Measurements from ENCODE around the gene HDAC5. TPM values are rescaled to one million over a fixed set of nuclear protein-coding genes. Genes with fewer than 3 reads are reported as not detected.
"Not testable (repeated sequence)": the region's sequence is repeated elsewhere in the genome, so short reads cannot be mapped to it uniquely, and the experiment has no call there.

HDAC5 gene
- total RNA-seq, 4 donors from 2014 or later = 78.1 to 152 (median 112) TPM

- Histone ChIP-seq H3K4me3 (no peak overlapping the region), H3K27ac (no peak overlapping the region), H3K9me3 (no peaks in the 10 kb centered on the region), H3K27me3 (no peaks in the 10 kb centered on the region), H3K4me1 (peaks cover 0 to 11% (median 0%) of the 10 kb centered on the region in 3 donors), H3K36me3 (peaks cover 0 to 88% of the 10 kb centered on the region in 2 donors)
- 31 to 56% methylated on average over 2 to 3 of the region's 3 CpGs for WGBS, 2 donors (ENCODE audit: low coverage in 1 of 2)
- no peak for ATAC-seq
- TF ChIP-seq CTCF (IDR thresholded peaks at IDR 0.05) (no peak), POLR2AphosphoS5 (IDR thresholded peaks at IDR 0.05) (no peak), EP300 (IDR thresholded peaks at IDR 0.05) (no peak), POLR2A (IDR thresholded peaks at IDR 0.05) (no peak)
Measured at GRCh38 chr17:44053125-44053872, 70.1 kb downstream of the HDAC5 start.

DNA sequence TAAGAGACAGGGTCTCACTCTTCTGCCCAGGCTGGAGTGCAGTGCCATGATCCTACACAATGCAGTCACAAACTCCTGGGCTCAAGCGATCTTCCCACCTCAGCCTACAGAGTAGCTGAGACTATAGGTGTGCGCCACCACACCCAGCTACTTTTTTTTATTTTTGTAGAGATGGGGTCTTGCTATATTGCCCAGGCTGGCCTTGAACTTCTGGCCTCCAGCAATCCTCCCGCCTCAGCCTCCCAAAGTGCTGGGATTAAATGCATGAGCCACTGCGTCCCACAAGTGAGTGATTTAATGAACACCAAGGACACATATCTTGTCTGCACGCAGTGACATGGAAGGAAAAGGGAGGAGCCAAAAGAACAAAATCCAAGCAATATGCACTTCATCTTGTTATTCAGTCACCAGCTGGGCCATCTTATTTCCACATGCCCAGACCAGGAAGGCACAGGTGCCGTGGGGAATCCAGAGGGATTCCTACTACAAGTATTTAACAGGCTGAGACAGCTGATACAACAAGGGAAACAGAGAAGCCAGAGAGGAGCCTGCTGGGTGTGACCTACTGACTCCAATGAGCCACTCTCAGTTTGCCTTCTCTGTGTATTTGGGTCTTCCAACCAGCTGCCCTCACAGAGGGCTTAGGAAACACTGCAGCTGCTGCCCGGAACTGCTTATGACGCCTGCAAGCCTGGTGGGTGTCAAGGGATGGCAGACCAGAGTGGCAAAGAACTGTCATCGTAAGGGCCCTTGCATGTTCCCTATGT lies 74.0 kb downstream of the HDAC5 start:
- Histone ChIP-seq H3K4me1 (peaks cover 0 to 23% (median 3%) of the 10 kb centered on the region in 3 donors), H3K9me3 (no peaks in the 10 kb centered on the region), H3K4me3 (no peak overlapping the region), H3K27ac (no peak overlapping the region), H3K36me3 (peaks cover 0 to 74% of the 10 kb centered on the region in 2 donors), H3K27me3 (no peaks in the 10 kb centered on the region)
- TF ChIP-seq POLR2A (IDR thresholded peaks at IDR 0.05) (no peak), POLR2AphosphoS5 (IDR thresholded peaks at IDR 0.05) (no peak), EP300 (IDR thresholded peaks at IDR 0.05) (no peak), CTCF (IDR thresholded peaks at IDR 0.05) (no peak)
- 92 to 100% methylated on average over 3 to 6 of the region's 9 CpGs for WGBS, 2 donors (ENCODE audit: low coverage in 1 of 2)
- ATAC-seq = no peak

- 98 to 100% methylated on average over 5 to 7 of the region's 7 CpGs for WGBS, 2 donors (ENCODE audit: low coverage in 1 of 2)
- H3K9me3 ChIP-seq, H3K27ac ChIP-seq, H3K27me3 ChIP-seq, H3K4me3 ChIP-seq, ATAC-seq: not testable (repeated sequence)
- H3K36me3 ChIP-seq = peaks cover 0 to 51% of the 10 kb centered on the region in 2 donors
- H3K4me1 ChIP-seq = peaks cover 4 to 38% (median 14%) of the 10 kb centered on the region in 3 donors
Measured at GRCh38 chr17:44046893-44047292, 76.5 kb downstream of the HDAC5 start.

DNA sequence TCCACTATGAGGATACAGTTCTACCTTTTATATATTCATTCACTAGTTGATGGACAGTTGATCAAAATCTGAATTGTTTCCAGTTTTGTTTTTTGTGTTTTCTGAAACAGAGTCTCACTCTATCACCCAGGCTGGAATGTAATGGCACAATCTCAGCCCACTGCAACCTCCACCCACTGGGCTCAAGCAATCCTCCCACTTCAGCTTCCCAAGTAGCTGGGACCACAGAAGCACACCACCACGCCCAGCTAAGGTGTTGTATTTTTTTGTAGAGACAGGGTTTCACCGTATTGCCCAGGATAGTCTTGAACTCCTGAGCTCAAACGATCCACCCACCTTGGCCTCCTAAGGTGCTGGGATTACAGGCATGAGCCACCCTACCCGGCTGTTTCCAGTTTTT lies 78.0 kb downstream of the HDAC5 start:
- ATAC-seq = no peak
- Histone ChIP-seq H3K27ac (no peak overlapping the region), H3K4me1 (peaks cover 7 to 52% (median 20%) of the 10 kb centered on the region in 3 donors), H3K36me3 (peaks cover 0 to 37% of the 10 kb centered on the region in 2 donors), H3K9me3 (no peaks in the 10 kb centered on the region), H3K4me3 (no peak overlapping the region), H3K27me3 (no peaks in the 10 kb centered on the region)
- 87 to 92% methylated on average over 3 to 4 of the region's 4 CpGs for WGBS, 2 donors (ENCODE audit: low coverage in 1 of 2)
- no peak for TF ChIP-seq CTCF (IDR thresholded peaks at IDR 0.05)
- TF ChIP-seq POLR2A (IDR thresholded peaks at IDR 0.05) = no peak

- TF ChIP-seq POLR2A (IDR thresholded peaks at IDR 0.05) (no peak), EP300 (IDR thresholded peaks at IDR 0.05) (no peak), POLR2AphosphoS5 (IDR thresholded peaks at IDR 0.05) (no peak), CTCF (IDR thresholded peaks at IDR 0.05) (no peak)
- Histone ChIP-seq H3K4me1 (peaks cover 14 to 62% (median 30%) of the 10 kb centered on the region in 3 donors), H3K36me3 (peaks cover 0 to 29% of the 10 kb centered on the region in 2 donors), H3K4me3 (no peak overlapping the region), H3K27ac (peak overlapping the region in 3 of 4 donors; percentile 46 to 79 (median 58)), H3K27me3 (no peaks in the 10 kb centered on the region), H3K9me3 (no peaks in the 10 kb centered on the region)
- peak; percentile 52 for ATAC-seq
- WGBS, 2 donors (ENCODE audit: low coverage in 1 of 2) = 0 to 15% methylated on average over 1 of the region's 1 CpG
Measured at GRCh38 chr17:44044071-44044470, 79.4 kb downstream of the HDAC5 start.
